ENCODE results near the gene MLST8. TPM values are rescaled to one million over a fixed set of nuclear protein-coding genes. Genes with fewer than 3 reads are reported as not detected.
A peak's percentile ranks its signal among the peaks of the same experiment; 100 is the strongest.

The MLST8 gene
- polyA plus RNA-seq, 3 donors, result 29.9 to 54.3 (median 30.5) TPM

DNA sequence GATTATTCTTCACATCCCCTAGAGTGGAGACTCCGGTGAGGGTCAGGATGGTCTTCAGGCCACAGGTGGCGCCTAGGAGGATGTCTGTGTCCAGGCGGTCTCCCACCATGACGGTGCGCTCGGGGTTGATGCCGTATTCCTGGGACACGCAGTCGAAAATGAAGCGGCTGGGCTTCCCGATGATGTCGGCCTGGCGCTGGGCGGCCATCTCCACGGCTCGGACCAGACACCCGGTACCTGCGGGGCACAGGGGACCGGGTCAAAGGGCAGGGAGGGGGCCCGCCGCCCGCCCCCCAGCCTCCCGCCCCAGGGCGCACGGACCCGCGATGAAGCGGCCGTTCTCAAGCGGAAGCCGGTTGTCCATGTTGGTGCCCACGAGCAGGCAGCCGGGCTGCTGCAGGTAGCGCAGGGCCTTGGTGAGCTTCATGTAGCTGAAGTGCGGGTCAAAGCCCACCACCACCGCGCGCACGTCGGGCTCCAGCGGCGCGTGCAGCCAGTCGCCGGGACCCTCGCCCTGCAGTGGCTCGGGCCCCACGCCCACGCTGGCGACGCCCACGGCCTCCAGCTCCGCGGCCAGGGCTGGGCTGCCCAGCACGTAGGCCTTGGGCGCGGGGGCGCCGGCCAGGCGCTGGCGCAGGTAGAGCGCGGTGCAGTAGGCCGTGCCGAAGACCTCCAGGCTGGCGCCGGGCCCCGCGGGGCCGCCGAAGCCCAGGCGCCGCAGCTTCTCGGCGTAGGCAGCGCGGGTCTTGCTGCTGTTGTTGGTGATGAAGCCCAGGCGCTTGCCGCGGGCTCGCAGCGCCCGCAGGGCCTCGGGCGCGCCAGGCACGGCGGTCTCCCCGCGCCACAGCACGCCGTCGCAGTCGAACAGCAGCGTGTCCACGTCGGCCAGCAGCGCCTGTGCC is 8.8 kb downstream of the MLST8 start:
- DNase-seq, result no peak
- Histone ChIP-seq H3K9me3 (replicated peaks in 1 of 2; ENCODE audit: control insufficient read depth in 1 of 2, insufficient read depth in 1 of 2, low read length in 2 of 2) (no peaks in the 10 kb centered on the region), H3K4me3 (replicated peaks in 1 of 3; ENCODE audit: low read depth in 2 of 3, low read length in 3 of 3) (peak overlapping the region; percentile 36 to 83 (median 48)), H4K20me1 (ENCODE audit: insufficient read depth, low read length) (peaks cover 30% of the 10 kb centered on the region), H3K36me3 (replicated peaks in 1 of 2; ENCODE audit: control insufficient read depth in 1 of 2, insufficient read depth in 2 of 2, low read length in 2 of 2) (peaks cover 9 to 14% of the 10 kb centered on the region in 2 donors), H3K27me3 (ENCODE audit: control insufficient read depth in 2 of 2, insufficient read depth in 2 of 2, low read length in 2 of 2) (no peaks in the 10 kb centered on the region), H3K27ac (ENCODE audit: low read depth in 1 of 2, low read length in 2 of 2) (peak overlapping the region in 1 of 2 donors; percentile 75), H2AFZ (ENCODE audit: insufficient read depth, low read depth, low read length, poor library complexity, severe bottlenecking) (peak overlapping the region; percentile 65), H3K9ac (ENCODE audit: insufficient read depth, low read length, poor library complexity, severe bottlenecking) (peak overlapping the region; percentile 85), H3K4me2 (replicated peaks; ENCODE audit: extremely low read depth, low read length, poor library complexity, severe bottlenecking) (peak overlapping the region; percentile 86), H3K79me2 (ENCODE audit: insufficient read depth, low read length) (peaks cover 32% of the 10 kb centered on the region), H3K4me1 (ENCODE audit: control insufficient read depth in 1 of 2, insufficient read depth in 2 of 2, low read length in 2 of 2) (peaks cover 22 to 28% of the 10 kb centered on the region in 2 donors)
- peaks cover 0 to 2% (median 0%) of the 10 kb centered on the region in 7 donors for H3K9me3 Mint-ChIP-seq
- H3K27me3 Mint-ChIP-seq (ENCODE audit: low read depth in 3 of 3), result peaks cover 0 to 6% (median 0%) of the 10 kb centered on the region in 3 donors
- peak overlapping the region in 6 of 7 donors; percentile 15 to 88 (median 58) for H3K27ac Mint-ChIP-seq
- peaks cover 8 to 19% of the 10 kb centered on the region in 2 donors for H3K36me3 Mint-ChIP-seq
- intact Hi-C loops (cut with micrococcal nuclease), result no loop called here
- peaks cover 24% of the 10 kb centered on the region for H3K4me1 Mint-ChIP-seq
- H3K4me3 Mint-ChIP-seq, result peak overlapping the region; percentile 70 to 79
- TF ChIP-seq, protein P1, sequence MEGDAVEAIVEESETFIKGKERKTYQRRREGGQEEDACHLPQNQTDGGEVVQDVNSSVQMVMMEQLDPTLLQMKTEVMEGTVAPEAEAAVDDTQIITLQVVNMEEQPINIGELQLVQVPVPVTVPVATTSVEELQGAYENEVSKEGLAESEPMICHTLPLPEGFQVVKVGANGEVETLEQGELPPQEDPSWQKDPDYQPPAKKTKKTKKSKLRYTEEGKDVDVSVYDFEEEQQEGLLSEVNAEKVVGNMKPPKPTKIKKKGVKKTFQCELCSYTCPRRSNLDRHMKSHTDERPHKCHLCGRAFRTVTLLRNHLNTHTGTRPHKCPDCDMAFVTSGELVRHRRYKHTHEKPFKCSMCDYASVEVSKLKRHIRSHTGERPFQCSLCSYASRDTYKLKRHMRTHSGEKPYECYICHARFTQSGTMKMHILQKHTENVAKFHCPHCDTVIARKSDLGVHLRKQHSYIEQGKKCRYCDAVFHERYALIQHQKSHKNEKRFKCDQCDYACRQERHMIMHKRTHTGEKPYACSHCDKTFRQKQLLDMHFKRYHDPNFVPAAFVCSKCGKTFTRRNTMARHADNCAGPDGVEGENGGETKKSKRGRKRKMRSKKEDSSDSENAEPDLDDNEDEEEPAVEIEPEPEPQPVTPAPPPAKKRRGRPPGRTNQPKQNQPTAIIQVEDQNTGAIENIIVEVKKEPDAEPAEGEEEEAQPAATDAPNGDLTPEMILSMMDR (IDR thresholded peaks at IDR 0.05), result no peak
- 1% methylated on average over 94 of the region's 98 CpGs for WGBS (ENCODE audit: insufficient coverage)

DNA sequence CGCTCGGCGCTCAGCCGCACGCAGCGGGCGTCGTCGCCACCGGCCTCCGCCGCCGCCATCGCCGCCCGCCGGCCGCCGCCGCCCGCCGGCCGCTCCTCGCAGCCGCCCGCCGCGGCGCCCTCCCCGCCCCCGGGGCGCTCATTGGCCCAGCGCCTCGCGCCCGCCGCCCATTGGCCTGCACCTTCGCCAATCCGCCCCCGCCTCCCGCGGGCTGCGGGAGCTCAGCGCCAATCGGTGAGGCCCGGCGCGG is 9.4 kb downstream of the MLST8 start, which contains the start of gene PGP:
TSS of gene PGP (minus strand) at position 122 of the 250 bp plus-strand sequence. CDS start at position 59, 63 bp downstream.
- intact Hi-C loops (cut with micrococcal nuclease), result no loop called here
- H3K9me3 Mint-ChIP-seq, result peaks cover 0 to 2% (median 0%) of the 10 kb centered on the region in 7 donors
- peak within 1 kb of the TSS; percentile 84 to 96 (median 92) for H3K27ac Mint-ChIP-seq
- H3K36me3 ChIP-seq (replicated peaks in 1 of 2; ENCODE audit: control insufficient read depth in 1 of 2, insufficient read depth in 2 of 2, low read length in 2 of 2), result peaks cover 3 to 8% of the 10 kb centered on the region in 2 donors
- H3K4me3 ChIP-seq (replicated peaks in 1 of 3; ENCODE audit: low read depth in 2 of 3, low read length in 3 of 3), result peak within 1 kb of the TSS; percentile 60 to 83 (median 68)
- peaks cover 0 to 6% (median 0%) of the 10 kb centered on the region in 3 donors for H3K27me3 Mint-ChIP-seq (ENCODE audit: low read depth in 3 of 3)
- H3K27me3 ChIP-seq (ENCODE audit: control insufficient read depth in 2 of 2, insufficient read depth in 2 of 2, low read length in 2 of 2), result no peaks in the 10 kb centered on the region
- peak within 1 kb of the TSS; percentile 80 to 89 for H3K4me3 Mint-ChIP-seq
- TF ChIP-seq, protein P1 (IDR thresholded peaks at IDR 0.05), result no peak
- DNase-seq, result no peak
- peak within 1 kb of the TSS; percentile 85 for H3K9ac ChIP-seq (ENCODE audit: insufficient read depth, low read length, poor library complexity, severe bottlenecking)
- under 1% methylated on average over 48 of the region's 48 CpGs for WGBS (ENCODE audit: insufficient coverage)
- H2AFZ ChIP-seq (ENCODE audit: insufficient read depth, low read depth, low read length, poor library complexity, severe bottlenecking), result peak within 1 kb of the TSS; percentile 87
- H3K4me1 ChIP-seq (ENCODE audit: control insufficient read depth in 1 of 2, insufficient read depth in 2 of 2, low read length in 2 of 2), result peaks cover 22 to 28% of the 10 kb centered on the region in 2 donors
- H3K9me3 ChIP-seq (replicated peaks in 1 of 2; ENCODE audit: control insufficient read depth in 1 of 2, insufficient read depth in 1 of 2, low read length in 2 of 2), result no peaks in the 10 kb centered on the region
- H3K4me2 ChIP-seq (replicated peaks; ENCODE audit: extremely low read depth, low read length, poor library complexity, severe bottlenecking), result peak within 1 kb of the TSS; percentile 87
- peak within 1 kb of the TSS; percentile 82 to 89 for H3K27ac ChIP-seq (ENCODE audit: low read depth in 1 of 2, low read length in 2 of 2)
- peaks cover 6 to 17% of the 10 kb centered on the region in 2 donors for H3K36me3 Mint-ChIP-seq
- peaks cover 30% of the 10 kb centered on the region for H4K20me1 ChIP-seq (ENCODE audit: insufficient read depth, low read length)
- peaks cover 24% of the 10 kb centered on the region for H3K4me1 Mint-ChIP-seq
- peaks cover 32% of the 10 kb centered on the region for H3K79me2 ChIP-seq (ENCODE audit: insufficient read depth, low read length)

All from CD14-positive monocyte (primary cell).